Pancreas (tissue), 10 donors: ENCODE measurements around the gene ADAM33. TPM values are rescaled to one million over a fixed set of nuclear protein-coding genes. Genes with fewer than 3 reads are reported as not detected.
A peak's percentile ranks its signal among the peaks of the same experiment; 100 is the strongest.

Experiments used
- ATAC-seq, 4 donors: fragments of 200-7000 bp; cut with Tn5 transposase; one replicate each; pipeline versions ENCODE4 v1.8.0 to v1.9.1; 2020; ENCODE audit warnings: mild to moderate bottlenecking in 4 of 4, moderate library complexity in 4 of 4
- DNase-seq, 6 donors: peaks; one replicate each; pipeline ENCODE4 v3.0.0-alpha.2; 2020
- FAIRE-seq: peaks from 2 replicates; lab custom pipeline; 2012; peaks lifted over from hg19 to GRCh38; lab: Jason Lieb, UNC
- H3K27ac ChIP-seq, 4 donors: fragments of 200-600 bp; sonication (generic); 1 replicate in 3 of 4; 2 replicates in 1 of 4; pipeline versions ENCODE4 v1.5.0 to v1.8.0; 2020
- H3K27me3 ChIP-seq, 4 donors: fragments of 200-600 bp; one replicate each; pipeline ENCODE4 v1.8.0; 2021
- H3K36me3 ChIP-seq, 3 donors: fragments of 200-600 bp; sonication (generic) in 1 of 3; one replicate each; pipeline versions ENCODE4 v1.5.0 to v1.8.0; 2020 to 2021
- H3K4me1 ChIP-seq, 3 donors: fragments of 200-600 bp; one replicate each; pipeline ENCODE4 v1.8.0; 2021
- H3K4me3 ChIP-seq, 4 donors: fragments of 200-600 bp; sonication (generic) in 2 of 4; one replicate each; pipeline versions ENCODE4 v1.5.0 to v1.8.0; 2020 to 2021
- H3K9me3 ChIP-seq, 4 donors: fragments of 200-600 bp; one replicate each; pipeline ENCODE4 v1.8.0; 2021
- CTCF ChIP-seq, 4 donors: fragments of 200-600 bp; sonication (generic) in 3 of 4; IDR thresholded peaks; one replicate each; pipeline versions ENCODE4 v1.5.0 to v1.8.0; 2021; ENCODE audit warnings: antibody characterized with exemption in 4 of 4
- WGBS, 2 donors: extraction: QIAGEN DNeasy Blood & Tissue Kit; methylation state at CpG; one replicate each; pipeline ENCODE4 v1.1.7; 2013; 5-methylcytosine and 5-hydroxymethylcytosine counted together
- intact Hi-C, 3 donors: fragments of 100-400 bp; cut with DNase I; formaldehyde crosslinking; loops; one replicate each; pipeline versions ENCODE4 v1.11.1 to v1.14.2; 2022
- polyA plus RNA-seq, 2 donors: library from polyadenylated mRNA; stranded (reverse); fragments of 200-250 nt; gene quantifications; one replicate each; pipeline ENCODE4 v1.2.3, GENCODE V29; 2013
- total RNA-seq, 6 donors: library from RNA; stranded (reverse); fragmentation: NEBNext Ultra II Directional in 4 of 6; extraction: Animal tissue kit (Norgen Biotek cat#: 25700) in 4 of 6; gene quantifications; one replicate each; pipeline versions ENCODE4 v1.2.1 to v1.2.4, GENCODE V29; 2021 to 2023
- donor health status: healthy with polysubstance abuse.
- donor health status: DM: no; HTN: no; CAD: no; lungs with moderate emphysema.
- donor health status: DM: no; HTN: no; CAD: no.
- donor health status: control.
- donor health status: control.
- donor health status: Bipolar disorder and iron deficiency.
- donor health status: DM: yes; HTN: yes; CAD: no.
- donor health status: DM: no; HTN: no; CAD: no.
- donor health status: DM: no; HTN: no; CAD: no.
- donor health status: DM: yes; HTN: yes; CAD: no.

ADAM33 gene
- total and polyA plus RNA-seq, 8 donors, result 0.67 to 20.9 (median 3.1) TPM

- 21 to 24% methylated on average over 13 of the region's 13 CpGs for WGBS, 2 donors
- intact Hi-C loops, result loop anchor here in 1 of 3 donors (10.0 kb wide), 2 partner anchors 180 to 410 kb away; no protein-coding TSS in a partner anchor
- TF ChIP-seq CTCF (IDR thresholded peaks at IDR 0.05), result no peak
- peaks cover 0 to 27% (median 8%) of the 10 kb centered on the region in 4 donors for H3K27me3 ChIP-seq
- H3K36me3 ChIP-seq, result no peaks in the 10 kb centered on the region
- H3K9me3 ChIP-seq, result no peaks in the 10 kb centered on the region
- DNase-seq (no peak), FAIRE-seq (no peak), ATAC-seq (no peak)
- no peak overlapping the region for H3K4me3 ChIP-seq
- H3K27ac ChIP-seq, result no peak overlapping the region
- no peaks in the 10 kb centered on the region for H3K4me1 ChIP-seq
Observed at GRCh38 chr20:3674995-3675900, 6.6 kb downstream of the ADAM33 start.

DNA sequence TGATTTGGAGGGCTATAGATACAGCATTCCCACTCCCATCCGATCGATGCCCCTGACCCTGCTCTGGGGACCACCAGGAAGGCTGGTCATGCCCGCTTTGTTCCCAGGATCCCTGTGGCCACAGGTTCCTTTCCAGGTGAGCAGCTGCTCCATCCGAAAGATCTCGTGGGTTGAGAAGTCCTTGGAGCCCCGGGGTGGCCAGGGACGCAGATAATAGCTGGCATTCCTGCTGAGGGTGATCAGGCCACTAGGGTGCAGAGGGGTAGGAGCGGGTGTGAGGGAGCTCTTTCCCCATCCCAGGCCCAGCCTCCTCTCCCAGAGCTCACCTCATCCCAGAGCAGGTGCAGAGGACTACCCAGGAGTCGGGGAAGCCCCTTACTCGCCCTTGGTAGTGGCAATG is 7.4 kb downstream of the ADAM33 start:
- Histone ChIP-seq H3K27ac (no peak overlapping the region), H3K4me3 (no peak overlapping the region), H3K36me3 (no peaks in the 10 kb centered on the region), H3K4me1 (no peaks in the 10 kb centered on the region), H3K27me3 (peaks cover 0 to 27% (median 8%) of the 10 kb centered on the region in 4 donors), H3K9me3 (no peaks in the 10 kb centered on the region)
- WGBS, 2 donors, result 34 to 40% methylated on average over 10 of the region's 10 CpGs
- FAIRE-seq, result no peak
- no peak for TF ChIP-seq CTCF (IDR thresholded peaks at IDR 0.05)
- no peak for ATAC-seq
- no peak for DNase-seq
- intact Hi-C loops, result loop anchor here in 1 of 3 donors (10.0 kb wide), 2 partner anchors 180 to 410 kb away; no protein-coding TSS in a partner anchor

DNA sequence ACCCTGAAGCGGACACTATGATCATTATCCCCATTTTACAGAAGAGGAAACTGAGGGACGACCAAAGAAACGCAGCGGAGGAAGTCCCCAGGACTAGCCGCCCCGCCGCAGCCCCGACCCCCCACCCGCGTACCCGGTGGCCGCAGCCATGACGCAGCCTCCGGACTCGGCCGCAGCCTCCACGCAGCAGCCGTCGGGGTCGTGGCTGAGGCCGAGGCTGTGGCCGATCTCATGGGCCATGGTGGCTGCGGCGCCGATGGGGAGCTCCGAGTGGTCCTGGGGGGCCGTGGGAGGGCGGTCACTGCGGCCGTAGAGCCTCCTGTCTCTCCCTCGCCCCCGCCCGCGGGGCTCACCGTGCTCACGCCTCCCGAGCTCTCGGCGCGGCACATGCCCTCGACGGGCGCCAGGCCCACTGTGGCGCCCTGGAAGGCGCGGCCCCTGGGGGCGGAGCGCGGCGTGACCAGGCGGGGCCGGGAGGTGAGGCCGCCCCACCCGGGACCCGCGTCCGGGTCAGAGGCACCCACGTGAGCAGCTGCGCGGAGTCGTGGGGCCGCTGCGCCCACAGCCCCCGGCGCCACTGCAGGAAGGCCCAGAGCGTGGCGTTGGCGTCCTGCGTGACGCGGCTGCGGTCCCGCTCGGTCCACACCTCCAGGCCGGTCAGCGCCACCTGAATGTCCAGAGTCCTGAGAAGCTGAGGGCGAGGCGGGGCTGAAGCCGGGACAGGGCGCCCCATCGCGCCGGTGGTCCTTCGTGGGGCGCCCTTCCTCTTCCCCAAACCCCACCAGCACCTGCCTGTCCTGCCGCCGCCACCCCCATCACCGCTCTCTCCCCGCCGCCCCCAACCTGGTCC is 8.4 kb downstream of the ADAM33 start:
- H3K4me3 ChIP-seq, result no peak overlapping the region
- H3K27me3 ChIP-seq, result peaks cover 0 to 27% (median 8%) of the 10 kb centered on the region in 4 donors
- H3K36me3 ChIP-seq, result no peaks in the 10 kb centered on the region
- DNase-seq (no peak), ATAC-seq (no peak), FAIRE-seq (no peak)
- no peaks in the 10 kb centered on the region for H3K4me1 ChIP-seq
- H3K27ac ChIP-seq, result no peak overlapping the region
- intact Hi-C loops, result loop anchor here in 1 of 3 donors (10.0 kb wide), 2 partner anchors 181 to 411 kb away; no protein-coding TSS in a partner anchor
- TF ChIP-seq CTCF (IDR thresholded peaks at IDR 0.05), result no peak
- WGBS, 2 donors, result 35 to 37% methylated on average over 61 to 90 of the region's 90 CpGs
- no peaks in the 10 kb centered on the region for H3K9me3 ChIP-seq

GRCh38 chr20:3672547-3673171 is 9.2 kb downstream of the ADAM33 start:
- H3K27me3 ChIP-seq, result peaks cover 0 to 27% (median 8%) of the 10 kb centered on the region in 4 donors
- intact Hi-C loops, result loop anchor here in 1 of 3 donors (10.0 kb wide), 2 partner anchors 182 to 412 kb away; no protein-coding TSS in a partner anchor
- H3K4me1 ChIP-seq, result no peaks in the 10 kb centered on the region
- no peaks in the 10 kb centered on the region for H3K9me3 ChIP-seq
- DNase-seq (no peak), ATAC-seq (peak in 1 of 4 donors; percentile 9), FAIRE-seq (no peak)
- no peak for TF ChIP-seq CTCF (IDR thresholded peaks at IDR 0.05)
- WGBS, 2 donors, result 7 to 14% methylated on average over 56 to 58 of the region's 58 CpGs
- peak overlapping the region in 1 of 4 donors; percentile 36 for H3K4me3 ChIP-seq
- no peak overlapping the region for H3K27ac ChIP-seq
- no peaks in the 10 kb centered on the region for H3K36me3 ChIP-seq
